ENCODE results near the gene ACACB.

Gene ACACB

DNA sequence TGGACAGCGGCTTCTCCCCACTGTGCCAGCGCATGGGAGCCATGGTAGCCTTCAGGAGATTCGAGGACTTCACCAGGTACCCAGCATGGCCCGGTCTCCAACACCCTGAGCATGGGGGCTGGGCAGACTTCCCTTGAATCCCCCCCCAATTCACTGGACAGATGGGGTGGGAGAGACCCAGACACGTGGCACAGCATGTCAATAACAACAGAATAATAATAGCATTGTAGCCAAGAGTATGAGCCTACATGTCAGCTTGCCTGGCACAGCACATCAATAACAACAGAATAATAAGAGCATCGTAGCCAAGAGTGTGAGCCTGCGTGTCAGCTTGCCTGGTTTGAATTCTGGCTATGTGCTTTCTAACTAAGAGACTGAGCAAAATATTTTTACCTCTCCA is 116.3 kb downstream of the ACACB start:
- TF ChIP-seq FOXP2 (optimal IDR thresholded peaks at IDR 0.05; ENCODE audit: borderline replicate concordance, extremely low read depth, extremely low read length, insufficient read depth), result no peak
- TF ChIP-seq REST (IDR thresholded peaks at IDR 0.05; ENCODE audit: insufficient read depth in 1 of 2, low read depth in 2 of 2, low read length in 2 of 2), result no peak
- no peak for TF ChIP-seq POLR2AphosphoS5 (IDR thresholded peaks at IDR 0.05; ENCODE audit: low read depth, low read length)
- TF ChIP-seq SIN3A (IDR thresholded peaks at IDR 0.05; ENCODE audit: borderline replicate concordance, insufficient read depth, low read length), result no peak
- no peak for TF ChIP-seq TAF1 (IDR thresholded peaks at IDR 0.05; ENCODE audit: borderline replicate concordance, insufficient read depth, low read length)

DNA sequence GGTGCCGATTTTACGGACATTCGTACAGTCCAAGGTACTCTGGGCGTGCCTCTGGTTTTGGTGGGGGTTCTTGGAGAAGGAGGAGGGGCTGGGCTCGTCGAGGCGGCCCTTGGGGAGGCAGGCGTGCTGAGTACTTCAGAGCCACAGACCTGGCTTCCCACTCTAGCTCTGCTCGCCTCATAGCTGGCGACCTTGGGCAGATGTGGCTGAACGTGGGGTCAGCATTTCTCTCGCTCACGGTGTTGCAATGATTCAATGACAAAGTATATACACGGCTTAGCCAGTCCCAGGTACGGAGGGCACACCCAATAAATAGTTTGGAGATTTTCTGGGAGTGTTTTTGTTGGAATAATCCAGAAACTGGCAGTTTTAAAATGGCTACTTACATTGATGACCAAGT is 117.6 kb downstream of the ACACB start:
- TF ChIP-seq TAF1 (IDR thresholded peaks at IDR 0.05; ENCODE audit: borderline replicate concordance, insufficient read depth, low read length), result no peak
- no peak for TF ChIP-seq FOXP2 (optimal IDR thresholded peaks at IDR 0.05; ENCODE audit: borderline replicate concordance, extremely low read depth, extremely low read length, insufficient read depth)
- TF ChIP-seq POLR2AphosphoS5 (IDR thresholded peaks at IDR 0.05; ENCODE audit: low read depth, low read length), result no peak
- TF ChIP-seq SIN3A (IDR thresholded peaks at IDR 0.05; ENCODE audit: borderline replicate concordance, insufficient read depth, low read length), result no peak
- TF ChIP-seq REST (IDR thresholded peaks at IDR 0.05; ENCODE audit: insufficient read depth in 1 of 2, low read depth in 2 of 2, low read length in 2 of 2), result no peak

DNA sequence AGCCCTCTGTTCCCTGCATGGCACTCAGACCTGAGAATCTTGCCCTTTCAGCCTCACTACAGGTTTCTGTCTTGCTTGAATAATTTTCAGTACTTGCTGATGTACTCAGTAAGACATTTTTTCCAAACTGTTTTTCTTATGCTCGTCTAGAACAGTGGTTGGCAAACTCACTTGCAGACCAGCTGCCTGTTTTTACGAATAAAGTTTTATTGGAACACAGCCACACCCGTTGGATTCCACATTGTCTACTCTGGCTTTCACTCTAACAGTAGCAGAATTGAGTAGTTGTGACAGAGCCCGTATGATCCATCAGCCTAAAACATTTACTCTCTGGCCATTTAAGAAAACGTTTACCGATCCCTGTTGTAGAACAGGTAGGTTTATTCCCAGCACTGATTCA is 119.9 kb downstream of the ACACB start:
- TF ChIP-seq REST (IDR thresholded peaks at IDR 0.05; ENCODE audit: insufficient read depth in 1 of 2, low read depth in 2 of 2, low read length in 2 of 2) (no peak), POLR2AphosphoS5 (IDR thresholded peaks at IDR 0.05; ENCODE audit: low read depth, low read length) (no peak), FOXP2 (optimal IDR thresholded peaks at IDR 0.05; ENCODE audit: borderline replicate concordance, extremely low read depth, extremely low read length, insufficient read depth) (no peak), TAF1 (IDR thresholded peaks at IDR 0.05; ENCODE audit: borderline replicate concordance, insufficient read depth, low read length) (no peak), SIN3A (IDR thresholded peaks at IDR 0.05; ENCODE audit: borderline replicate concordance, insufficient read depth, low read length) (no peak)

GRCh38 chr12:109239179-109239578 is 122.8 kb downstream of the ACACB start:
- TF ChIP-seq POLR2AphosphoS5 (IDR thresholded peaks at IDR 0.05; ENCODE audit: low read depth, low read length), result no peak
- no peak for TF ChIP-seq FOXP2 (optimal IDR thresholded peaks at IDR 0.05; ENCODE audit: borderline replicate concordance, extremely low read depth, extremely low read length, insufficient read depth)
- no peak for TF ChIP-seq REST (IDR thresholded peaks at IDR 0.05; ENCODE audit: insufficient read depth in 1 of 2, low read depth in 2 of 2, low read length in 2 of 2)
- TF ChIP-seq SIN3A (IDR thresholded peaks at IDR 0.05; ENCODE audit: borderline replicate concordance, insufficient read depth, low read length), result no peak
- no peak for TF ChIP-seq TAF1 (IDR thresholded peaks at IDR 0.05; ENCODE audit: borderline replicate concordance, insufficient read depth, low read length)

DNA sequence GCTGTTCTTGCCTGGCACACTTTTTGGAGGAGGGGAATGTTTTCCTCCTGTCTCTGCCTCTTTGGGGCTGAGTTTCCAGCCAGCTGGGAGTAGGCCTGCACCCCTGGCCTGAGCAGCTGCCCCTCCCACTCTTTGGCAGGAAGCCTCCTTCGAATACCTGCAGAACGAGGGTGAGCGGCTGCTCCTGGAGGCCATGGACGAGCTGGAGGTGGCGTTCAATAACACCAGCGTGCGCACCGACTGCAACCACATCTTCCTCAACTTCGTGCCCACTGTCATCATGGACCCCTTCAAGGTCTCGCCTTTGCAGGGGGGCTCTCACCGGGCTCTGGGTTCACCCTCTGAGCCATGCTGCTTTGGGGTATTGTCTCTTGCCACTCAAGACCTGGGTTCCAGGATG is 123.3 kb downstream of the ACACB start:
- no peak for TF ChIP-seq POLR2AphosphoS5 (IDR thresholded peaks at IDR 0.05; ENCODE audit: low read depth, low read length)
- TF ChIP-seq SIN3A (IDR thresholded peaks at IDR 0.05; ENCODE audit: borderline replicate concordance, insufficient read depth, low read length), result no peak
- no peak for TF ChIP-seq REST (IDR thresholded peaks at IDR 0.05; ENCODE audit: insufficient read depth in 1 of 2, low read depth in 2 of 2, low read length in 2 of 2)
- no peak for TF ChIP-seq TAF1 (IDR thresholded peaks at IDR 0.05; ENCODE audit: borderline replicate concordance, insufficient read depth, low read length)
- no peak for TF ChIP-seq FOXP2 (optimal IDR thresholded peaks at IDR 0.05; ENCODE audit: borderline replicate concordance, extremely low read depth, extremely low read length, insufficient read depth)
